HK-2 (cell line): ENCODE measurements around the gene C14orf39.
A peak's percentile ranks its signal among the peaks of the same experiment; 100 is the strongest.
"Not testable (repeated sequence)": the region's sequence is repeated elsewhere in the genome, so short reads cannot be mapped to it uniquely, and the experiment has no call there.

Experiments
- DNase-seq: peaks from one replicate; pipeline ENCODE4 v3.0.0-alpha.2; 2018; ENCODE audit not compliant: unreplicated experiment

C14orf39 gene

DNA sequence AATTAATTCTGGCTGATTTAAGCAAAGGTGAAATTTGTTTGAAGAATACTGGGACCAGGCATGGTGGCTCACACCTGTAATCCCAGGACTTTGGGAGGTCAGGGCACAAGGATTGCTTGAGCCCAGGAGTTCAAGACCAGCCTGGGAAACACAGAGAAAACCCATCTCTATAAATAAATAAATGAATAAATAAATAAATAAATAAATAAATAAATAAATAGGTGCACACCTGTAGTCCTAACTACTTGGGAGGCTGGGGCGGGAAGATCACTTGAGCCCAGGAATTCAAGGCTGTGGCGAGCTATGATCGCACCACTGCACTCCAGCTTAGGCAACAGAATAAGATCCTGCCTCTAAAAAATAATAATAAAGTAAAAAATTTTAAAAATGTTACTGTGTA is 4.4 kb upstream of the C14orf39 start:
- no peak for DNase-seq

DNA sequence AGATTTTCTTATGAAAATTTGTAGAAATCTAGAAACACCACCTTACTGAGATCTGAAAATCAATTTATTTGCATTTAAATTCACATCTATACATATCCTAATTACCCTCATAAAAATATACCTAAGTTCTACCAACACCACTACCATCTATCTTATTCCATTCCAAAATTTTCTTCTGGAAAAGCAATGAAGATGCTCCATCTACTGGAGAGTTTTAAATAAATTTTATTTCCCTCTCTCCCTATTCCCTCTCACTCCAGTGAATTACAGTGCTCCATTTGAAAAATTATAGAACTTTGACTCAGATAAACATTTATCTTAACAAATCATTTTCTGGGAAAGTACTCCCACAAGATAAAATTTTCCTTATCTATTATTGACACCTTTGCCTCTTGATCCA is 2.3 kb upstream of the C14orf39 start:
- DNase-seq = no peak

GRCh38 chr14:60487211-60487610 is 1.3 kb upstream of the C14orf39 start:
- DNase-seq = no peak

DNA sequence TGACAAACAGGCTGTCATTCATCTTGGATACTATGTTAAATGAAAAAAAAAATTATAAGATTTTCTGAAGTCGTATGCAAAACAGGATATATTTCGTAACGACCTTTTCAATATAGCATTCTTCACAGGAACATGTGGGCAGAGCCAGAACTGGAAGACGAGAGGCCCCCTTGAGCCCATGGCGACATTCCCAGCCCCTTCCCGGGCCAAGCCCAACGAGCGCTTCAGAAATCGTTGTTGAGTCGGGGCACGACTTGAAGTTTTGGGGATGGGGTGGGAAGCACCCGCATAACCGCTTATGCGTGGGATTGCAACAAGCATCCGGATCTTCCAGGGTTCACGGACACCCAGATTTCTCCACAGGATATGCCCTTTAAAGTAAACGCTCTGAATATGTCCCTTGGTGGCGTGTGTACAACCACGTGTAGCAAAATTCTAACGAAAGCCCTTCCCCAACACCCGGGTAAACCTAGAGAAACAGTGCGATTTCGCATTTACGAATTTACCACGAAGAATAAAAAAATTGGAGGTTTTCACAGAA is 736 bp downstream of the C14orf39 start:
- peak; percentile 42 for DNase-seq

GRCh38 chr14:60482743-60483142 is 3.1 kb downstream of the C14orf39 start:
- DNase-seq = peak; percentile 28

- not testable (repeated sequence) for DNase-seq
Observed at GRCh38 chr14:60480248-60480647, 5.6 kb downstream of the C14orf39 start.

GRCh38 chr14:60455875-60456274 is 30.0 kb downstream of the C14orf39 start:
- DNase-seq = no peak

GRCh38 chr14:60430276-60430675 is 55.6 kb downstream of the C14orf39 start:
- DNase-seq = no peak

- no peak for DNase-seq
Observed at GRCh38 chr14:60420050-60420449, 65.8 kb downstream of the C14orf39 start.

DNA sequence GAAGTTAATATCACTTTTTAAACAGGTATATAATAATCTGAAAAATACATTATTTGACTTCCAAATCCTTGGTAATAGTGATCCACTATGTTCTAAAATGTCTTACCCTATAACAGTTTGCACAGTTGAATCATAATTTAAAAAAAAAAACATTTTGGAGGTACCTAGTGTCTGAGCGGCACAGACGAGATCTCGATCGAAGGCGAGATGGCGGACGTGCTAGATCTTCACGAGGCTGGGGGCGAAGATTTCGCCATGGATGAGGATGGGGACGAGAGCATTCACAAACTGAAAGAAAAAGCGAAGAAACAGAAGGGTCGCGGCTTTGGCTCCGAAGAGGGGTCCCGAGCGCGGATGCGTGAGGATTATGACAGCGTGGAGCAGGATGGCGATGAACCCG is 88.3 kb downstream of the C14orf39 start:
- not testable (repeated sequence) for DNase-seq

DNA sequence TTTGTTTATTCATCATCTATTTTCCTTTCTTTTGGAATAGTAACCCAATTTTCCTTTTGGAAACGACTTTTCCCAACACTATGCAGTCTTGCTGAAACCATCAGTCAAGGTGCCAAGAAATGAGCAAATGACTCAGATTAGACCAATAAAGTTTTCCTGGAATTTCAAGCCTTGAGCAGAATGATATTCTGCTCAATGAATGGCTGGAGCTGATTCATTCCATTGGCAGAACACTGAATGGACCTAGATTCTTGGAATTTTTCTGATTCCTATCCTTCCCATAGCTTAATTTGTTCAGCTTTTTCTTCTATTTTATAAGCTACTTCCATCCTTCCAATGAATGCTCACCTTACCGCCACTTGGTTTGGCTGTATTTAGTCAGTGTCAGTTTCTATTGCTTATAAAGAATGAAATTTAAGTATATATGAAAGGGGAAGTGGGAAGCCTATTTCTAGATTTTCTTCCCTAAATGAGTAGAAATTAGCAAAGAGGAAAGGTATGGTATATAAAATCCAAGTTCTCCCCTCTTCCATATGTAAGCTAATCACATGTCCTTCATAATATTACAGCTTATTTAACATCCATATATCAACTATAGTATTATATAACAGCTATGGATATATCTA is 89.0 kb downstream of the C14orf39 start:
- DNase-seq = no peak
